Activated CD8-positive, alpha-beta T cell treated with anti-CD3 and anti-CD28 coated beads, Interleukin-2, amount 10 ng/mL, durations not matched to agents 7 days and 5 days (primary cell): Measurements from ENCODE around the gene PCGF3. TPM values are rescaled to one million over a fixed set of nuclear protein-coding genes. Genes with fewer than 3 reads are reported as not detected.

Experiments used
- ATAC-seq: fragments of 150-1000 bp; cut with Tn5 transposase; one replicate; pipeline ENCODE4 v1.10.0; 2021; ENCODE audit warnings: moderate library complexity
- CTCF ChIA-PET: fragments of 350-600 bp; sonication (Branson Sonifier 250); formaldehyde crosslinking; loops from one replicate; lab custom pipeline; 2021; ENCODE audit warnings: antibody characterized with exemption; lab: Charles Lee
- POLR2A ChIA-PET: fragments of 350-600 bp; sonication (Branson Sonifier 250); formaldehyde crosslinking; loops from one replicate; lab custom pipeline; 2021; ENCODE audit warnings: antibody characterized with exemption; lab: Charles Lee
- DNase-seq: peaks from one replicate; pipeline ENCODE4 v3.0.0-alpha.2; 2020
- H3K27ac Mint-ChIP-seq: one replicate; pipeline ENCODE4 v1.8.0; 2021; ENCODE audit warnings: mild to moderate bottlenecking, mixed read lengths
- H3K27me3 Mint-ChIP-seq: one replicate; pipeline ENCODE4 v1.8.0; 2021; ENCODE audit warnings: low read depth, mixed read lengths
- H3K36me3 Mint-ChIP-seq: one replicate; pipeline ENCODE4 v1.8.0; 2021; ENCODE audit warnings: low read depth, mixed read lengths
- H3K4me1 Mint-ChIP-seq: one replicate; pipeline ENCODE4 v1.8.0; 2021; ENCODE audit warnings: low read depth, mixed read lengths
- H3K4me3 Mint-ChIP-seq: one replicate; pipeline ENCODE4 v1.8.0; 2021; ENCODE audit warnings: mild to moderate bottlenecking, mixed read lengths
- H3K9me3 Mint-ChIP-seq: one replicate; pipeline ENCODE4 v1.8.0; 2022; ENCODE audit warnings: mixed read lengths; ENCODE audit not compliant: insufficient read depth
- total RNA-seq, 2 experiments: library from RNA; stranded (reverse); gene quantifications; one replicate each; pipeline ENCODE4 v1.2.3, GENCODE V29; 2021

Gene PCGF3
- total RNA-seq, 2 experiments from 2014 or later = 33.5 to 36.2 TPM

GRCh38 chr4:760616-761015 is 55.0 kb downstream of the PCGF3 start:
- ATAC-seq = no peak
- Mint-ChIP-seq H3K27me3 (no peaks in the 10 kb centered on the region), H3K9me3 (no peaks in the 10 kb centered on the region), H3K4me1 (peaks cover 8% of the 10 kb centered on the region), H3K4me3 (no peak overlapping the region), H3K36me3 (peaks cover 42% of the 10 kb centered on the region), H3K27ac (no peak overlapping the region)
- POLR2A ChIA-PET = no interaction called here
- CTCF ChIA-PET = no interaction called here
- DNase-seq = no peak

- ChIA-PET CTCF (no interaction called here), POLR2A (no interaction called here)
- no peaks in the 10 kb centered on the region for H3K9me3 Mint-ChIP-seq
- no peaks in the 10 kb centered on the region for H3K27me3 Mint-ChIP-seq
- peaks cover 8% of the 10 kb centered on the region for H3K4me1 Mint-ChIP-seq
- DNase-seq (no peak), ATAC-seq (no peak)
- H3K27ac Mint-ChIP-seq = no peak overlapping the region
- peaks cover 47% of the 10 kb centered on the region for H3K36me3 Mint-ChIP-seq
- H3K4me3 Mint-ChIP-seq = no peak overlapping the region
Measured at GRCh38 chr4:761086-761485, 55.5 kb downstream of the PCGF3 start.

GRCh38 chr4:761739-762138 is 56.1 kb downstream of the PCGF3 start:
- peaks cover 10% of the 10 kb centered on the region for H3K4me1 Mint-ChIP-seq
- H3K27me3 Mint-ChIP-seq = no peaks in the 10 kb centered on the region
- no peaks in the 10 kb centered on the region for H3K9me3 Mint-ChIP-seq
- DNase-seq = no peak
- no peak for ATAC-seq
- H3K36me3 Mint-ChIP-seq = peaks cover 52% of the 10 kb centered on the region
- ChIA-PET POLR2A (no interaction called here), CTCF (no interaction called here)
- H3K4me3 Mint-ChIP-seq = no peak overlapping the region
- H3K27ac Mint-ChIP-seq = no peak overlapping the region

- no peak overlapping the region for H3K4me3 Mint-ChIP-seq
- H3K4me1 Mint-ChIP-seq = peaks cover 10% of the 10 kb centered on the region
- H3K27me3 Mint-ChIP-seq = no peaks in the 10 kb centered on the region
- ATAC-seq = no peak
- H3K9me3 Mint-ChIP-seq = no peaks in the 10 kb centered on the region
- no peak for DNase-seq
- H3K27ac Mint-ChIP-seq = no peak overlapping the region
- CTCF ChIA-PET = interaction anchor here (0.7 kb wide), 1 partner anchor 9 kb away, joined by 3 read pairs; no protein-coding TSS in a partner anchor
- POLR2A ChIA-PET = no interaction called here
- peaks cover 57% of the 10 kb centered on the region for H3K36me3 Mint-ChIP-seq
Measured at GRCh38 chr4:762211-763190, 56.9 kb downstream of the PCGF3 start.

GRCh38 chr4:763191-763810 is 57.7 kb downstream of the PCGF3 start:
- ATAC-seq (no peak), DNase-seq (no peak)
- Mint-ChIP-seq H3K4me1 (peaks cover 10% of the 10 kb centered on the region), H3K36me3 (peaks cover 62% of the 10 kb centered on the region), H3K27me3 (no peaks in the 10 kb centered on the region), H3K4me3 (no peak overlapping the region), H3K9me3 (no peaks in the 10 kb centered on the region), H3K27ac (no peak overlapping the region)
- ChIA-PET POLR2A (no interaction called here), CTCF (interaction anchor here (0.7 kb wide), 1 partner anchor 10 kb away, joined by 3 read pairs; no protein-coding TSS in a partner anchor)

- Mint-ChIP-seq H3K27me3 (no peaks in the 10 kb centered on the region), H3K4me1 (peaks cover 10% of the 10 kb centered on the region), H3K9me3 (no peaks in the 10 kb centered on the region), H3K27ac (no peak overlapping the region), H3K4me3 (no peak overlapping the region), H3K36me3 (peaks cover 62% of the 10 kb centered on the region)
- ATAC-seq = no peak
- DNase-seq = no peak
- POLR2A ChIA-PET = no interaction called here
- CTCF ChIA-PET = no interaction called here
Measured at GRCh38 chr4:763922-764321, 58.3 kb downstream of the PCGF3 start.

- Mint-ChIP-seq H3K27me3 (no peaks in the 10 kb centered on the region), H3K4me3 (no peak overlapping the region), H3K4me1 (peaks cover 10% of the 10 kb centered on the region), H3K27ac (peak overlapping the region; percentile 30), H3K36me3 (peaks cover 69% of the 10 kb centered on the region), H3K9me3 (no peaks in the 10 kb centered on the region)
- ATAC-seq (peak; percentile 12), DNase-seq (no peak)
- POLR2A ChIA-PET = interaction anchor here (1.0 kb wide), 1 partner anchor 8 kb away, joined by 4 read pairs; no protein-coding TSS in a partner anchor
- CTCF ChIA-PET = interaction anchor here (0.7 kb wide), 1 partner anchor 22 kb away, joined by 4 read pairs; no protein-coding TSS in a partner anchor
Measured at GRCh38 chr4:764405-765169, 59.0 kb downstream of the PCGF3 start.

GRCh38 chr4:766152-766515 is 60.5 kb downstream of the PCGF3 start:
- peaks cover 6% of the 10 kb centered on the region for H3K4me1 Mint-ChIP-seq
- peaks cover 67% of the 10 kb centered on the region for H3K36me3 Mint-ChIP-seq
- no peak for DNase-seq
- ChIA-PET POLR2A (interaction anchor here (1.8 kb wide), 1 partner anchor 15 kb away, joined by 6 read pairs; no protein-coding TSS in a partner anchor), CTCF (no interaction called here)
- H3K27me3 Mint-ChIP-seq = no peaks in the 10 kb centered on the region
- H3K9me3 Mint-ChIP-seq = no peaks in the 10 kb centered on the region
- no peak for ATAC-seq
- H3K27ac Mint-ChIP-seq = peak overlapping the region; percentile 32
- H3K4me3 Mint-ChIP-seq = no peak overlapping the region

GRCh38 chr4:766559-767283 is 61.1 kb downstream of the PCGF3 start:
- no peaks in the 10 kb centered on the region for H3K27me3 Mint-ChIP-seq
- no peak overlapping the region for H3K27ac Mint-ChIP-seq
- peaks cover 6% of the 10 kb centered on the region for H3K4me1 Mint-ChIP-seq
- ATAC-seq = no peak
- no peak overlapping the region for H3K4me3 Mint-ChIP-seq
- peaks cover 64% of the 10 kb centered on the region for H3K36me3 Mint-ChIP-seq
- no peak for DNase-seq
- ChIA-PET CTCF (interaction anchor here (2.0 kb wide), 1 partner anchor 24 kb away, joined by 7 read pairs; no protein-coding TSS in a partner anchor), POLR2A (interaction anchor here (0.6 to 1.8 kb wide), 2 partner anchors 15 to 450 kb away, joined by 3 to 6 read pairs; no protein-coding TSS in a partner anchor)
- H3K9me3 Mint-ChIP-seq = no peaks in the 10 kb centered on the region

GRCh38 chr4:768076-768475 is 62.4 kb downstream of the PCGF3 start:
- no peaks in the 10 kb centered on the region for H3K9me3 Mint-ChIP-seq
- no peak for DNase-seq
- no peak overlapping the region for H3K27ac Mint-ChIP-seq
- ChIA-PET POLR2A (interaction anchor here (0.6 kb wide), 1 partner anchor 957 kb away, joined by 4 read pairs; no protein-coding TSS in a partner anchor), CTCF (interaction anchor here (2.0 kb wide), 1 partner anchor 25 kb away, joined by 7 read pairs; no protein-coding TSS in a partner anchor)
- H3K4me1 Mint-ChIP-seq = peaks cover 6% of the 10 kb centered on the region
- no peaks in the 10 kb centered on the region for H3K27me3 Mint-ChIP-seq
- no peak overlapping the region for H3K4me3 Mint-ChIP-seq
- ATAC-seq = no peak
- peaks cover 57% of the 10 kb centered on the region for H3K36me3 Mint-ChIP-seq

- Mint-ChIP-seq H3K4me3 (no peak overlapping the region), H3K9me3 (no peaks in the 10 kb centered on the region), H3K4me1 (peaks cover 6% of the 10 kb centered on the region), H3K36me3 (peaks cover 51% of the 10 kb centered on the region), H3K27ac (no peak overlapping the region), H3K27me3 (no peaks in the 10 kb centered on the region)
- ChIA-PET CTCF (interaction anchor here (2.0 kb wide), 1 partner anchor 26 kb away, joined by 7 read pairs; no protein-coding TSS in a partner anchor), POLR2A (no interaction called here)
- DNase-seq = no peak
- no peak for ATAC-seq
Measured at GRCh38 chr4:768995-769394, 63.4 kb downstream of the PCGF3 start.
